ENCODE results near the gene ZBTB17. TPM values are rescaled to one million over a fixed set of nuclear protein-coding genes. Genes with fewer than 3 reads are reported as not detected.

Gene ZBTB17
- total and polyA plus RNA-seq, 9 of the 15 experiments (the other 6 are each of a cell fraction or from before 2014, with no cell fraction given), result 1.1 to 53.4 (median 29.6) TPM

- TF ChIP-seq CTBP1 (IDR thresholded peaks at IDR 0.05; ENCODE audit: borderline replicate concordance) (peak; percentile 62; the same call in 1 of the 2 replicates), VEZF1 (CRISPR knock-in tag; IDR thresholded peaks at IDR 0.05) (no peak; the same call in 1 of the 2 replicates), COPS2 (conservative IDR thresholded peaks at IDR 0.05) (no peak), CHD1 (IDR thresholded peaks at IDR 0.05; ENCODE audit: low read length) (peak; percentile 48), MXD1 (CRISPR knock-in tag; IDR thresholded peaks at IDR 0.05; ENCODE audit: borderline replicate concordance, poor library complexity, severe bottlenecking) (peak; percentile 43), IFI16 (CRISPR knock-in tag; IDR thresholded peaks at IDR 0.05) (no peak), HNRNPK (IDR thresholded peaks at IDR 0.05; ENCODE audit: low read depth, low read length, poor library complexity, severe bottlenecking) (no peak), MAFG (tag; conservative IDR thresholded peaks at IDR 0.05) (no peak), GTF2F1 (IDR thresholded peaks at IDR 0.05; ENCODE audit: low read depth, low read length) (no peak), CHCHD3 (CRISPR knock-in tag; IDR thresholded peaks at IDR 0.05) (no peak), ARNT (IDR thresholded peaks at IDR 0.05) (no peak), ARID2 (IDR thresholded peaks at IDR 0.05) (no peak), ATF7 (IDR thresholded peaks at IDR 0.05) (peak; percentile 37; the same call in 1 of the 2 replicates), MIER1 (IDR thresholded peaks at IDR 0.05; ENCODE audit: low read depth) (no peak), NCOA1 (IDR thresholded peaks at IDR 0.05; ENCODE audit: low read depth) (no peak), PPARD (CRISPR knock-in tag; IDR thresholded peaks at IDR 0.05) (no peak), ZNF431 (CRISPR knock-in tag; IDR thresholded peaks at IDR 0.05) (peak; percentile 47; the same call in 1 of the 2 replicates), ZBTB34 (CRISPR knock-in tag; IDR thresholded peaks at IDR 0.05) (no peak), LCOR (CRISPR knock-in tag; IDR thresholded peaks at IDR 0.05) (no peak), THAP7 (CRISPR knock-in tag; IDR thresholded peaks at IDR 0.05) (no peak), PTRF (tag; IDR thresholded peaks at IDR 0.05) (no peak), CCAR2 (IDR thresholded peaks at IDR 0.05; ENCODE audit: low read depth, low read length) (no peak), RNF2 (IDR thresholded peaks at IDR 0.05) (no peak), MNT (conservative IDR thresholded peaks at IDR 0.05) (peak in 1 of 2 experiments; percentile 94; a peak in 3 of 4 replicates)
Observed at GRCh38 chr1:16014509-16015482, 38.9 kb upstream of the ZBTB17 start (continued).

Measured in K562 (cell line).